Activated naive CD8-positive, alpha-beta T cell (primary cell): ENCODE data around the gene MPZL1.
"Not testable (repeated sequence)": the region's sequence is repeated elsewhere in the genome, so short reads cannot be mapped to it uniquely, and the experiment has no call there.

Experiments
- H3K27ac Mint-ChIP-seq: one replicate; pipeline ENCODE4 v1.8.0; 2021; ENCODE audit warnings: mixed read lengths
- H3K27me3 Mint-ChIP-seq: one replicate; pipeline ENCODE4 v1.8.0; 2021; ENCODE audit warnings: mixed read lengths
- H3K36me3 Mint-ChIP-seq: one replicate; pipeline ENCODE4 v1.8.0; 2021; ENCODE audit warnings: mixed read lengths
- H3K4me1 Mint-ChIP-seq: one replicate; pipeline ENCODE4 v1.8.0; 2021; ENCODE audit warnings: low read depth, mixed read lengths
- H3K4me3 Mint-ChIP-seq: one replicate; pipeline ENCODE4 v1.8.0; 2021; ENCODE audit warnings: mild to moderate bottlenecking, mixed read lengths
- H3K9me3 Mint-ChIP-seq: one replicate; pipeline ENCODE4 v1.8.0; 2021; ENCODE audit warnings: low read depth, mixed read lengths

MPZL1 gene

GRCh38 chr1:167829868-167830267, 108.1 kb downstream of the MPZL1 start:
- no peaks in the 10 kb centered on the region for H3K27me3 Mint-ChIP-seq
- no peak overlapping the region for H3K27ac Mint-ChIP-seq
- no peaks in the 10 kb centered on the region for H3K4me1 Mint-ChIP-seq
- no peaks in the 10 kb centered on the region for H3K9me3 Mint-ChIP-seq
- no peak overlapping the region for H3K4me3 Mint-ChIP-seq
- no peaks in the 10 kb centered on the region for H3K36me3 Mint-ChIP-seq

GRCh38 chr1:167830668-167831067, 108.9 kb downstream of the MPZL1 start:
- not testable (repeated sequence) for H3K27ac Mint-ChIP-seq, H3K9me3 Mint-ChIP-seq, H3K4me1 Mint-ChIP-seq, H3K4me3 Mint-ChIP-seq, H3K27me3 Mint-ChIP-seq, H3K36me3 Mint-ChIP-seq

- Mint-ChIP-seq H3K27me3 (no peaks in the 10 kb centered on the region), H3K4me1 (peaks cover 5% of the 10 kb centered on the region), H3K4me3 (no peak overlapping the region), H3K27ac (no peak overlapping the region), H3K9me3 (no peaks in the 10 kb centered on the region), H3K36me3 (no peaks in the 10 kb centered on the region)
Observed at GRCh38 chr1:167832693-167833092, 110.9 kb downstream of the MPZL1 start.

- H3K27ac Mint-ChIP-seq, result no peak overlapping the region
- H3K4me1 Mint-ChIP-seq, result peaks cover 5% of the 10 kb centered on the region
- H3K4me3 Mint-ChIP-seq, result no peak overlapping the region
- H3K9me3 Mint-ChIP-seq, result no peaks in the 10 kb centered on the region
- no peaks in the 10 kb centered on the region for H3K36me3 Mint-ChIP-seq
- H3K27me3 Mint-ChIP-seq, result peaks cover 4% of the 10 kb centered on the region
Observed at GRCh38 chr1:167833904-167834303, 112.1 kb downstream of the MPZL1 start.

- no peaks in the 10 kb centered on the region for H3K9me3 Mint-ChIP-seq
- H3K4me1 Mint-ChIP-seq, result peaks cover 5% of the 10 kb centered on the region
- H3K27ac Mint-ChIP-seq, result no peak overlapping the region
- peaks cover 4% of the 10 kb centered on the region for H3K27me3 Mint-ChIP-seq
- no peaks in the 10 kb centered on the region for H3K36me3 Mint-ChIP-seq
- no peak overlapping the region for H3K4me3 Mint-ChIP-seq
Observed at GRCh38 chr1:167836197-167836596, 114.4 kb downstream of the MPZL1 start.

- H3K36me3 Mint-ChIP-seq, result no peaks in the 10 kb centered on the region
- no peak overlapping the region for H3K4me3 Mint-ChIP-seq
- H3K9me3 Mint-ChIP-seq, result no peaks in the 10 kb centered on the region
- H3K27me3 Mint-ChIP-seq, result peaks cover 6% of the 10 kb centered on the region
- peaks cover 5% of the 10 kb centered on the region for H3K4me1 Mint-ChIP-seq
- H3K27ac Mint-ChIP-seq, result no peak overlapping the region
Observed at GRCh38 chr1:167837326-167837725, 115.5 kb downstream of the MPZL1 start.

- Mint-ChIP-seq H3K36me3 (no peaks in the 10 kb centered on the region), H3K27me3 (peaks cover 6% of the 10 kb centered on the region), H3K4me1 (peaks cover 5% of the 10 kb centered on the region)
Observed at GRCh38 chr1:167839009-167839408, 117.2 kb downstream of the MPZL1 start.

More at GRCh38 chr1:167839009-167839408, 117.2 kb downstream of the MPZL1 start:
- H3K4me3 Mint-ChIP-seq, result no peak overlapping the region
- H3K9me3 Mint-ChIP-seq, result no peaks in the 10 kb centered on the region
- no peak overlapping the region for H3K27ac Mint-ChIP-seq
